HG03159 (cell line): ENCODE data around the gene ZFAND5.

Experiments
- ATAC-seq: cut with Tn5 transposase; IDR thresholded peaks from one replicate; pipeline ENCODE4 v1.9.1; 2021; ENCODE audit warnings: mild to moderate bottlenecking, moderate library complexity; ENCODE audit not compliant: unreplicated experiment

Gene ZFAND5

DNA sequence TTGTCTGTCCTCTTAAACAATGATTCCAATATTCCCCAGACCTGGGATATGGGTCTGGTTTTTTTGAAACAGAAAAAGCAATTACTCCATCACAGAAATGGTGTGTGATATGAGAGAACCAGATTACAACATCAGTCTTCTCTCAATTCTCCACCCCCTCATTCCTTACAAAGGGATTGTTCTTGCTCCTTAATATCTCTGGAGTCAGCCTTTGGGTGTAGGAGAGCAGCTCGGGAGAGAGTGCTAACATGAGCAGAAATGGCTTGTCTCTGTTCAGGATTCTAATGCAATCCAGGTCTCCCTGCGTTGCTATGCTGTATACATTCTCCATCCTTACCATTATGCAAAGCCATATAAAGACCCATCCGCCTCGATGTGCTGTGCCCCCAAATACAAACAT, 32.7 kb downstream of the ZFAND5 start:
- ATAC-seq, result no peak

DNA sequence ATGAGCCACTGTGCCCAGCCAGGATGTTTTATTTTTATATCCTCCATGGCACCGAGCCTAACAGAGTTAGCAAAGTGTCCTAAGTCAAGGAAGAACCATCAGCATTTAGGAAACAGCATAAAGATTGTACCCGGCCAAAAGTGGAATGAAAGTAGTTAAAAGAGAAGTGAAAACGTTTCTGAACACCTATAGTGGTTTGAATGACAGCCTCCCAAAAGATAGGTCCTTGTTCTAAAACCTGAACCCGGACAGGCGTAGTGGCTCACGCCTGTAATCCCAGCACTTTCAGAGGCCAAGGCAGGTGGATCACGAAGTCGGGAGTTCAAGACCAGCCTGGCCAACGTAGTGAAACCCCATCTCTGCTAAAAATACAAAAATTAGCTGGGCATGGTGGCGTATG, 37.4 kb downstream of the ZFAND5 start:
- ATAC-seq, result no peak

DNA sequence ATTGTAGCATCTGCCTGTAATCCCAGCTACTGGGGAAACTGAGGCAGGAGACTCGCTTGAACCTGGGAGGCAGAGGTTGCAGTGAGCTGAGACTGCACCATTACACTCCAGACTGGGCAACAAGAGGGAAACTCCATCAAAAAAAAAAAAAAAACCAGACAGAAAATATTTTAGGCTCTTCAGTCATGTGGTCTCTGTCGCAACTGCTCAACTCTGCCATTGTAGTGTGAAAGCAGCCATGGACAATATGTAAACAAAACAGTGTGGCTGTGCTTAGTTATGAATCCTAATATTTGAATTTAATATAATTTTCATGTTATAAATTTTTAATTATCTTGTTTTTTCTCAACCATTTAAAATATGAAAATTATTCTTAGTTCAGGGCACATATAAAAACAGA, 38.4 kb downstream of the ZFAND5 start:
- no peak for ATAC-seq

DNA sequence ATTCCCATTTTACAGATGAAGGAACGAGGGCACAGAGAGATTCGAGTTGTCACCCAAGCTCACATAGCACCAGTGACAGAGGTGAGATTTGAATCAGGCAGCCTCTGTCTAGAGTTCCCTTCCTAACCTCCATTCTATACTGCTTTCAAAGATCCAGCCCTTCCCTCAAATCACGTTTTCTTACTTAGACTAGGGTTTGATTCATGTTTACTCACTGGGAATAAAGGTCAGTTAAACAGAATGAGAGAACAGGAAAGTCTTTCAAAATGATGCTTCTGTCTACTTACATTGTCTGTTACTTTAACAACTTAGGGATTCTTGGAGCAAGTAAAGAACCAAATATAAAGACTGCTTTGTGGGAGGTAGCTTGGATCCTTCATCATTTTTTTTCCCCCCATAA, 40.0 kb downstream of the ZFAND5 start:
- no peak for ATAC-seq

DNA sequence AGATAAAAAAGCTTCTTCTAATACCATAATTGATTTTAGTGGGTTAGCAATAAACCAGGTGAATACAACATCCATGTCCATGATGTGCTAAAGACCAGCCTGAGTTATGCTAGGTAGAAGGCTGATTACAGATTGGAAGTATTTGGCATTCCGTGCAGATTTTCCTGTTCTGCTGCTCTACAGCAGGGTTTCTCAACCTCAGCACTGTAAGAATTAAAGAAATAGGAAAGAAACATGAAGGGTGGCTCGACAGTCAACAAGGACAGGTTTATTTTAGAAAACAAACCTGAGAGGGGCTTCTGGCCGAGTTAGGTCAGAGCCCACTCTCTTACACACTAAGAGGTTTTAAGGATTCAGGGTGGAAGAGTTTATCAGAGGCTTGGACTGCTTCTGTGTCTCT, 42.3 kb downstream of the ZFAND5 start:
- no peak for ATAC-seq

DNA sequence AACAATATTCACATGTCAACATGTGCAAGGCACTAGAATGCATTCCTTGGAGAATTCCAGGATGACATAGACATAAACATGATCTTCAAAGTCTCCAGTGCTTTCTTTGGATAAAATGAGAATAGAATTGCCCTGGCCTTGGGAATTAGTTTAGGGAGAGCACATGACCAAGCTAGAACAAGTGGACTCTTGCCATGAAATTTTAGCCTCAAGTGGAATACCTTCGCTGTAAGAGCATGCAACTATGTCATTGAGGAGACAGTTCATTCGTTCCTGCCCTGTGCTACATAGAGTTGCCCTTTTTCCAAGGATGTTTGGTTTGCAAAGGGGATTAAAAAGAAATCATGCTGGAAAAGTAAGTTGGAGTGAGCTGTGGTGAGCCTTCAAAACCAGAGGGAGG, 42.7 kb downstream of the ZFAND5 start:
- ATAC-seq, result no peak

DNA sequence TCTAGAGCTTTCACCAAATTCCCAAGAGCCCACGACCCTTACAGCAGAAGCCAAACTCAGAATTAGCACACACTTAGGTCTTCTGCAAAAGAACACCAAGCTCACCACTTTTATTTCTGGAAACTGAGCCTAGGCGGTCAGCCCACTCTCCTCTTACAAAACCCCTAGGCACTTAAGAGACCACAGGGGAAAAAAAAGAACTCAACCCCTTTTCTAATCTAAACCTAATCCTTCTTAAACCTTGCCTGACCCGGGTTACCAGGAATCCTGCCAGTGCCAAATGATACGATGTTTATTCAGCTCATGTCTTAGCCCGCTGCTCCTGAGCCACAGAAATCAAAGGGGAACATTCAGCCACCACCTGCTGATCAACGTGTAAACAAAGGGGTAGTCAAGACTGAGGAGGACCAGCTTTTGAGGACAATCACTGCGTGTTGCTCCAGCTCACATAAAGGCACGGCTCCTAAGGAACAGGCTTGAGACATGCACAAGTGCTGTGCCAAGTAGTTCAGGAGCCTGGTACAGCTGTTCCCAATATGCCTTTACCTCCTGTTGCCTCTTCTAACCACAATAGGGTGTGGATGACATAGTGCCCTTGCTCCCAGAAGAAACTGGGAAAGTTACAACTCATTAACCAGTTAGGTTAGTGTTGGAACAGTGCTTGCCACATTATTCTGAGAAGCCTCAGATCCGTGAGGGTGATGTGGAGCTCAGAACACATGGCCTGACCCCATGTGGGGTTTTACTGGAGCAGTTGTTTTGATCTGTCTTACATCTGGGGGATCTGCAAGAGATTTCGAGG, 49.3 kb downstream of the ZFAND5 start:
- no peak for ATAC-seq

DNA sequence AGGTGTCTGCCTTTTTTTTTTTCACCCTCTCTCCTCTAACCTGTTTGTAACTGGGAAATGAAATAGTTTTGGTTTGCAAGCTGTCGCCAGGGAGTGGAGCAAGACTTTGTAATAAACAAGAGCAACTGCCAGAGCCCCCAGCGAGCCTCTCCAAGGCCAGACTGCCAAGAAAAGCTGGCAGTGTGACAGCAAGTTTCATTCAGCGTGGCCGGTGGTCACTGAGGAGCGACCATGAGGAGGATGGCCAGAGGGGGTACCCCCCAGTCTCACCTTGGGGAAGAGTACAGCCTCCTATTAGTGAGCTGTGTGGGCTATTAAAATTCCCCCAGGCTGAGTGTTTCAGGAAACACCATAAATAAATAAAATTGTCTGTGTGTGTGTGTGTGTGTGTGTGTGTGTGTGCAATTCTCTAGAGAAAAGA, 49.9 kb downstream of the ZFAND5 start:
- no peak for ATAC-seq

DNA sequence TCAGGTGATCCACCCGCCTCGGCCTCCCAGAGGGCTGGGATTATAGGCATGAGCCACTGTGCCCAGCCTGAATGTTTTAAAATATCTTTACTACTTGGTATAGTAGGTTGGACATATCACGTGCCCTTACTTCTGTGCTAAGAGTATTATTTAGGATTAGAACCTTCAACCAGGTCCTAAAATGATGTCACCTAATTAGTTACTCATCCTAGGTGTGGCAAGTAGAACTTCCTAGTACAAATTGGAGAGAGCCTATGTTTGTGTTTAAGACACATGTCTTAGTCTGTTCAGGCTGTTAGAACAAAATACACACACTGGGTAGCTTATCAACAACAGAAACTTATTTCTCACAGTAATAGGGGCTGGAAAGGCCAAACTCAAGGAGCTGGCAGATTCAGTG, 51.5 kb downstream of the ZFAND5 start:
- ATAC-seq, result no peak

DNA sequence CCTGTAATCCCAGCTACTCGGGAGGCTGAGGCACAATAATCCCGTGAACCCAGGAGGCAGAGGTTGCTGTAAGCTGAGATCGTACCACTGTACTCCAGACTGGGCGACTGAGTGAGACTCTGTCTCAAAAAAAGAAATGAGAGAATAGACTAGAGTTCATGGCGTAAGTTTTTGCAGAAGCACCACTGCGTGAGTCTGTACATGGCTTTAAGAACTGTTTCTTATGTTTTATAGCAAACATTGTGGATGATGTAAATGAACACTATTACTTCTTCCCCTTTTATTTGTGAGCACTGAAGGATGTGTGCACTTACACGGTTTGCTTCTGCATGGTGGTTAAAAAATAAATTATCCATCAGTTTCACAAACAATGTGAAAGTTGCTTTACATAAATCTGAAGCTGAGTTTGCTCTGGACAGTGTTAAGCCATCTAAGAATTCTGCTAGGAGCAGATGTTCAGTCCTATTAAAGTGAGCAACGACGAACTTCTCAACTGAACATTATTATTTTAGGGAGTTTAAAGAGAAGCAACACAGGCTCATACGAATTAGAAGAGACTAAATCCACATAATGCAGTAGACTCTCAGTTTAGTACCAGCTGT, 52.5 kb downstream of the ZFAND5 start:
- ATAC-seq, result no peak

DNA sequence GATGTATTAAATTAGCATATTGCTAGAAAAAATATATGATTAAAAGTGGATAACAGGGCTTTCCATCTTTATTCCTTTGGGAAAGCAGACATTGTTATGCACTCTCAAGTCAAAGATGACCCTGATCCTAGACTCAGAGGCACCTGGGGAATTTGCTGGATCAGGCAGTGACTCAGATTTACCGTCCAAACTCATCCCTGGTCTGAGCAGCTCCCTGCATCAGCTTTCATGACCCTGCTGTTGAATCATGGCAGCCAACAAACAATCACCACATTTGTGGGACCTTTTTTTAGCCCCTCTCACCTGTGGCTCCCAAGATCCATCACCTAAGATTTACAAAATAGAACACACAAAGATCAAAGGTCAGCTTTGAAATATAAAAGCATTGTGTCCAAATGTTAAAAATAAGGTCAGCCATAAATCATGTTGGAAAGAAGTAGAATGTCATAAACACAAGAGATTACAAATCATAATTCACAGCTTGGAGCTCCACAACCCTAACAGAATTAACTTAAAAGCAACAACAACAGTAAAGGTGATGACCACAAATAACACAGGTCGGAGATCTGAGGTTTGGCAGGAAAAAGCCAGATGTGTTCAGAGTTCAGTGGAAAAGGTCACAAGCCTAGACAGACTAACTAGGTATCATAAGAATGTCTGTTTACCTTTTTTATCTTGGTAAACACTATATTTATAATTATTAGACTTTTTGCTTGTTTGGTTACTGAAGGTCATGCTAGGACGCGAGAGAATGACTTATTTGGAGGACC, 55.5 kb downstream of the ZFAND5 start:
- ATAC-seq, result no peak

DNA sequence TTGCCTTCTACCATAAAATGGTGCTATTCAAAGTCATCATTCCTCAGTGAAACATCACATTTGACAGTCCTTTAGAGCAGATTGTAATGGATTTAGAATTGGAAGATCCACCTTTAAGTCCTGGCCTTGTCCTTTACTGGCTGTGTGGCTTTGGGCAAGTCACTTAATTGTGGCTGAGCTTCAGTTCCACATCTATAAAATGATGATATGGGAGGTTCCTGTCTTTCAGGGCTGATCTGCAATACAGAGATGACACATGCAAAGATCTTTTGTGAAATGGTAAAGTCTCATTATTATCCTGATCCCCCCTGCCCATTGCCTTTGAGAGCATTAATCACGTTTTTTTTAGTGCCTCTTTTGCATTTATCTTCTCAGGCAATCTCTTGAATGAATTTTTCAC, 58.2 kb downstream of the ZFAND5 start:
- no peak for ATAC-seq

DNA sequence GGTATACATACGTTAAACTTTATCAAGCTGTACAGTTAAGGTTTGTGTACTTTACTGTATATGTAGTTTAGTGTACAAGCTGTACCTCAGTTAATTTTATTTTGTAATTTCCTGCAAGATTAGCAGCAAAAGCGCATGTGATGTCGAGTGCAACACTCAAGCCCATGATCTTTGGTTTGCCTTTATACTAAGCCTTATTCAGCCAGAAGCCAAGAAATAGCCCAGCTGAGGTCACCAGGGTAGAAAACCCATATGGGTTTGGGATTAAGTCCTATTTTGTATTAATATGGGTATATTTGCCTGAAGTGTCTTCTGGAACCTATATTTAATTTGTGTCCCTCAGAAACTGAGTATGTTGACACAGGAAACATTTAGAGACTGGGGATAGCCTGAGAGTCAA, 59.3 kb downstream of the ZFAND5 start:
- no peak for ATAC-seq

DNA sequence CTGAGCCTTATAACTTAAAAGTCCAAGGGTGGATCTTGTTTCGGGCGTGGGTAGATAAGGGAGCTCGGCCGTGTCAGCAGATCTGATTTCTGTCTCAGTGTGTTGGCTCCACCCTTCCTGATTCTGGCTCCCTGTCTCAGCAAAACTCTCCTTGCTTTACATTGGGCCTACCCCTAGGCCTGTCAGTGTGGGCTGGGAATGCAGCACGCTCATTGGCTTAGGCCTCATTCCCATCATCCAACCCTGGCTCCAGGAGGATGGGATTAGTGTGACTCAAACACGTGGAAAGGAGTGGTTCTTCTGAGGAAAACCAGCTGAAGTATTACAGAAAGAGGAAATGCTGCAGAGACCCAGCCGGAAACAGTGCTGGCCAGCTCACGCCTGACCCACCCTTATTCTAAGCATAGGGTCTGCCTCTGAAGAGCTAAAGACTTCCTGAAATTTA, 59.9 kb downstream of the ZFAND5 start:
- ATAC-seq, result no peak

DNA sequence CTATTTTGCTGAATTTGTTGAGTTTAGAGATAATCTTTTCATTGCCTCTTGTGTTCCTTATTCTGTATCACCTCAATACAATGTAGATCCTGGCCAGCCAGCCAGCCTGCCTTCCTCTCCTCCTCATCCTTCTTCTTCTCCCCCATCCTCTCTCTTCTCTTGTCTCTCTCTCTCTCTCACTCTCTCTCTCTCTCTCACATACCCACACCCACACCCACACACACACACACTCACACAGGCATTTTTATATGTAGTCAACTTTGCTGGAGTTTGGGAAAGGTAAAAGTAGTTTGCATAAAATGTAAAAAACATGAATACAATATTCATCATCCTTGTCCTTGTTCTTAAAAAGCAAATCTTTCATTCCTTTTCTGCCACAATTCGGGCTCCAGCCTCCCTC, 60.5 kb downstream of the ZFAND5 start:
- no peak for ATAC-seq
